NCI-H128 (cell line): ENCODE data around the gene SNX10.
A peak's percentile ranks its signal among the peaks of the same experiment; 100 is the strongest.

Experiments used
- DNase-seq: peaks from one replicate; lab custom pipeline; 2025; ENCODE audit not compliant: unreplicated experiment; lab: John Stamatoyannopoulos, UW

The SNX10 gene

DNA sequence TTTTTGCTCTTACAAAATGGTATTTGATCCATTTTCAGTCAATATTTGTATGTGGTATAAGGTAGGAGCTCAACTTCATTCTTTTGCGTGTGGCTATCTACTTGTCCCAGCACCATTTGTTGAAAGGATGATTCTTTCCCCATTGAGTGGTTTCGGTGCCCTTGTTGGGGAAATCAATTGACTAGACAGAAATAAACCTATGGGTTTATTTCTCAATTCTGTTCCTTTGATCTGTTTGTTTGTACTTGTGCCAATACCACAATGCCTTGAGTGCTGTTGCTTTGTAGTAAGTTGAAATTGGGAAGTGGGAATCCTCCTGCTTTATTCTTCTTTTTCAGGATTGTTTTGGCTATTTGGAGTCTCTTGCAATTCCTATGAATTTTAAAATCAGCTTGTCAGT is 41.0 kb downstream of the SNX10 start:
- DNase-seq = no peak

DNA sequence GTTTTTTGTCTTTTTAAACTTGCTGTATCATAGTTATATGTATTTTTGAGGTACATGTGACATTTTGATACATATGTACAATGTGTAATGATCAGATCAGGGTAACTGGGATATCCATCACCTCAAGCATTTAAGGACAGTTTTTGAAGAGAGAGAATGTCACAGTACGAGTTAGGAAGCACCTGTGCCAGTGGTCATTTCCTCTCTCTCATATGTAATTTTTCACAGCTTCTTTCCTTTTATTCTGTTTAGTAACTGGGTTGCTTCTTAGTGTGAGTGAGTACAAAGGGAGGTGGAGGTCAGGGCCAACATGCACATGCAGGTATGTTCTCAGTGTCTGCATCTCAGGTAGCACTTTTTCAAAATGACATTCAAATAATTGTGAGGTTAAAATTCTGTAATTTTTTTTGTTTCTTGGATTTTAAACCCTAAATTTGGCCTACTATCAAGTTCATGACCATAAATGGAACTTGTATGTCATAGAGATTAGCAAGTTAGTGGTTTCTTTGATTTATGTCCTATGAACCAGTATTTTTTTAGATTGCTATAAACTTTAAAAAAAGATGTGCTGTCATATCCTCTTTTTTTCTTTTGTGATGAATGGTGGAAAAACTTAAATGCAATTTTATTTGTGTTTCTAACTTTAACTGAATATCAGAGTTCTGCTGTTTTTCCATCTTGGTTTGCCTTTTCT is 42.7 kb downstream of the SNX10 start:
- DNase-seq = no peak

DNA sequence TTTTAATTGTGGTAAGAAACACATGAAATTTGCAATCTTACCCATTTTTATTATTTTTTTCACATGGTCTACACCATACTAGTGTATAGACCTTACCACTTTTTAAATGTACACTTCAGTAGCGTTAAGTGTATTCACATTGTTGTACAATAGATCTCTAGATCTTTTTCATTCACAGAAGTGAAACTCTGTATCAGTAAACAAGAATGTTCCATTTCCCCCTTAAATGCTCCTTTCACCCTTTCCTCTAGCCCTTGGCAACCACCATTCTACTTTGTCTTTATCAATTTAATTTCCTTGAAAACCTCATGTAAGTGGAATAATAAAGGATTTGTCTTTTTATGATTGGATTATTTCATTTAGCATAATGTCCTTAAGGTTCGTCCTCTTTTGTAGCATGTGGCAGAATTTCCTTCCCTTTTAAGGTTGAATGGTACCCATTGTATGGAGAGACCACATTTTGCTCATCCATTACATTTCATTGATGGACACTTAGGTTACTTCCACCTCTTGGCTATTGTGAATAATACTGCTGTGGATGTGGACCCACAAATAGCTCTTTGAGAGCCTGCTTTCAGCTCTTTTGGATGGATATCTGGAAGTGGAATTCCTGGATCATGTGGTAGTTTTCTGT is 45.7 kb downstream of the SNX10 start:
- DNase-seq = no peak

DNA sequence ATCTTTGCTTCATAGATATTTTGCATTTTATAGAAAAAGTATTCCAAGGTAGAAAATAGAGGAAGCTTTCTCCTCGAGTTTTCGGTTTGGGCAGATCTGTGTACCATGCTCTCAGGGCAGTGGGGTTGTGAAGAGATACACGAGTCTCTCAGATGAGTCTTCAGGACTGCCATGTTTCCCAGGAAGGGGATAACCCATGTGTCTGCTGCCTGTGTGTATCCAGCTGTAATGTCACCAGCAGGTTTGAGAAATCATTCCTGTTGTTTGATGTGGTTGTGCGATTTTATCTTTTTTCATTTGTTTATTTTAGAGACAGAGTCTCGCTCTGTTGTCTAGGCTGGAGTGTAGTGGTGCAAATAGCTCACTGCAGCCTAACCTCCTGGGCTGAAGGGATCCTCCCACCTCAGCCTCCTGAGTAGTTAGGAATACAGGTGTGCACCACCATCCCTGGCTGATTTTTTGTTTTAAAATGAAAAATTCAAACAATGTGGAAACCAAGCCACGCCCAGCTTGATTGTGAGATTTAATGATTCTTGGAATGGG is 48.9 kb downstream of the SNX10 start:
- no peak for DNase-seq

DNA sequence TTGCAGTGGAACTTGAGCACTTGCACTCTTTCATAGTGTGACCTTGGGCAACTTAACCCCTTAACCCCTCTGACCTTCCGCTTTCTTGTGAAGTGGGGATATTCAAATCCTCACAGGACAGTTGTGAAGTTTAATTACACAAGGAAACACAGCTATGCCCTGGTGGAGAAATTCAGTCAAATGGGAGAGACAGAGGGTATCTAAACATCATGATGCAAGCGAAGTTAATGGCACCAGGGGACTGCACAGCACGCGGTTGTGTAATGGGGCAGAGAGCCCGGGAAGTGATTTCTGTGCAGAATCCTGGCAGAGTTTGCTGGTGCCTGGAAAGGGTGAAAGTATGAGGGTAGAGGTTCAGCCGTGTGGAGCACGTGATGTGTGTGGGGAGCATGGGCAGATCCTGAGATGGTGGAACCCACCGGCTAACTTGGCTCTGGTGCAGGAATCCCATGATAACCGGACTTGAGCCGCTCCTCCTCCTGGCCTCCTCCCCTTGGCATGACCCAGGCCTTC is 51.7 kb downstream of the SNX10 start:
- no peak for DNase-seq

DNA sequence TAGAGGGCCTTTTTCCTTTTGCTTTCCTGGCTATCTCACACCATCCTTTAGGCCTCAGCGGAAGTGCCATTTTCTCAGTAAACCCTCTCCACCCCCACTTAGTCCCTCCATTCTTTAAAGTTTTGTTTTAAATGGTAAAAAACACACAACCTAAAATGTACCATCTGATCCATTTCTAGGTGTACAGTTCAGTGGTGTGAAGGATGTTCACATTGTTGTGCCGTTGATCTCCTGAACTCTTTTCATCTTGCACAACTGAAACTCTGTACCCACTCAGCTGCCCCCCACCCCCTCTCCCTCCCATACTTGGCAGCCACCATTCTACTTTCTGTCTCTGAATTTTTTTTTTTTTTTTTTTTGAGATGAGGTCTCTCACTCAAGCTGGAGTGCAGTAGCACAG is 52.2 kb downstream of the SNX10 start:
- DNase-seq = no peak

DNA sequence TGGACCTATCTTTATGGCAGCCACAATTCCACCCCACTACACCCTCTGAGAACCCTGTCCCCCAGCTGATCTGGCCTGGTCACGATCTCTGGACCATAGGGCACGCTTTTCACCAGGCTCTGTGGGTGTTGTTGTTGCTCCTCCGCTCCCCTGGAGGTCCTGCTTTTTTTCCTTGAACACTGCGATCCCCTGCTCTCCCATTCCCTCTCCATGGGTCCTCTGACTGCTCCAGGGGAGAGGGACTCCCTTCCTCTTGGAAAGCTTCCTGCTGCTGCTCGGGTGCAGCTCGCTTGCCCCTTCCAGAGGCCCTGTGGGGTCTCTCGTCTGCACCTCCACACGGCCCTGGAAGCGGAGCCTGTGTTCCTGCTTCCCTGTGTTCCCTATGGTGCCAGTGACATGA is 53.5 kb downstream of the SNX10 start:
- no peak for DNase-seq

DNA sequence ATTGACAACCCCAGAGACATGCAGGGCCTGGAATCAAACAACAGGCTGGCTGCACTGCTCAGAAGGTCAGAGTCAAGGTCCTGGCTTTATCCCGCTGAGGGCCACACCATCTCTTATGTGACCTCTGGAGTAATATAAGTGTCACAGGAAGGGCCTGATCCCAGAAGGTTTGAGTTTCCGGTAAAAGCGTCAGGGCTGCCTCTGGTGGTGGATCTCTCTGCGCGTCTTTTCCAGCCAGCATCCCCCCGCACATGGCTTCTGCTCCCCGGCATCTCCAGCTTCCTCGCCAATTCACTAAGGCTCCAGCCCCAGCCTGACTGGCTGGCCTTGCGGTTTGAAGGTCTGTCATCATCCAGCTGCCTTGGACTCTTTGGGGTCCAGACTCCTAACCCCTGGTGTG is 54.2 kb downstream of the SNX10 start:
- no peak for DNase-seq

GRCh38 chr7:26346611-26347203 is 55.0 kb downstream of the SNX10 start:
- DNase-seq = no peak

DNA sequence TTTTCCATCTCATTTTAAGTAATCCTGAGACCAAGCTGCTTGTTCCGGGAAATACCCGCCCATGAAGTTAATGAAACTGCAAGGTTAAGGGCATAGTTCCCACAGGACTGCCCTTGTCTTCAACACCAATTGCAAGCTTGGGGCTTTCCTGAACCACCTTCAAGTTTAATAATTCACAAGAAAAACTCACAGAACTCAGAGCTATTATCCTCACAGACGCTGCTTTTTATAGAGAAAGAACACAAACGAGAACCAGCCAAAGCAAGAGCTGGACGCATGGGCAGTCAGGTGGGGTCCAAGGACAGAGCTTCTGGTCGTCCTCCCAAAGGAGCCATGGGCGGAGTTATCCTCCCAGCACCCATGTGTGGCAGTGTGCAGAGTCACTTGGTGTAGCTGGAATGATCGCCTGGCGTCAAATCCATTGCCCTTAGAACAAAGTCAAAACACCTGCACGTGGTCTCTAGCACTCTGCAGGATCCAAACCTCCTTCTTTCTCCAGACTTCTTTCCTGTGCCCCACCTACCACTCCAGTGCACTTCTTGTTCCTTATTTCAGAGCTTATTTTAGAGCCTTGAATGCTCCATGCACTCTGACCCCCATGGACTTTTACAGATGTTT is 56.7 kb downstream of the SNX10 start:
- no peak for DNase-seq

GRCh38 chr7:26349005-26349915 is 57.6 kb downstream of the SNX10 start:
- peak; percentile 34 for DNase-seq

DNA sequence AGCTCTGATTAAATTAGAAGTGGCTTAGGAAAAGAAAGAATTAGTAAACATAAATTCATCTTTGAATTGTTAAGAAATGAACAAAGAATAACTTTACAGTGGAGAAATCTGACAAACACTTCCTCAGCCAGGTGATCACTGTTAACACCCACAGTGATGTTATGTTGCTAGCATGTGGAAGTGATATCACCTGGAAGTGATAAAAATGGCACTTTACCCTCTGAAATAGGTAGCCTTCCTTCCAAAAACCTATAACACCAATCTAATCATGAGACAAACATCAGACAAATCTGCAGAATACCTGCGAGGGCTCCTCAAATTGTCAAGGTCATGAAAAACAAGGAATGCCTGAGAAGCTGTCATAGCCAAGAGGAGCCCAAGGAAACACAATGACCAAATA is 59.5 kb downstream of the SNX10 start:
- DNase-seq = no peak

GRCh38 chr7:26356229-26356628 is 64.6 kb downstream of the SNX10 start:
- DNase-seq = no peak

DNA sequence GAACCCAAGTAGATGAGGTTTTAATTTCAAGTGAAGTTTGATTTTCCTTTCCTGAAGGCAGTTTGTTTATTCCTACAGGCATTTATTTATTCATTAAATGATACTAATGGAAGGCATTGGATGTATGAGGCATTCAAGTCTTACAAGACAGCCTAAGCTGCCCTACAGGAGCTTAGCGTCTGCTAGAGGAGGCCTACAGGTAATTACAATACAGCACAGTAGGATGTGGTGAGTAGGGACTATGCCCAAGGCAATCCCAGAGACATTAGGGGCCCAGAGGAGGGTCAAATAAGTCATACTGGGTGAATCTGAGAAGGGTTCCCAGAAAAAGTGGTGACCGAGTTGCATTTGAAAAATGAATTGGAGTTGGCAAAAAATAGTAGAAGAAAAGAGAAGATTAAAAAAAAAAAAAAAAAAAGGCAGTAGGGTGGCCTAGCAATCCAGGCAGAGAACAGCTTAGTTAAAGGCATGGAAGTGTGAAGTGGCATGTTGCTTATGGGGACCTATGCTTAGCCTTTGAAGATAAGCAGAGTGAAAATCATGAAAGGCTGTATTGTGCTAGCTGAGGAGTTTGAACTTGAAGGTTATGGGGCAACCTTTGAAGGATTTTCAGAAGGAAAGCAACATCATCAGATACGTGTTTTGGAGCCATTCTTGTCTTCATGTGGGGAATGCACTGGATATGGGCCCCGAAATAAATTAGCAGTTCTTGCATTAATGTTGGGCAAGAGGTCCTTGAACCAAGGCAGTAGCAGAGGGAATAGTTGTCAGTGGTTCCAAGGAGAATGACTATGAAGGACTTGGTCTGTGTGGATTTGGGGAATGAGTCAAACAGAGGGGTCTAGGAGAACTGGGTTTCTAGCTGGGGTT is 65.5 kb downstream of the SNX10 start:
- no peak for DNase-seq

GRCh38 chr7:26357799-26358151 is 66.1 kb downstream of the SNX10 start:
- DNase-seq = no peak

DNA sequence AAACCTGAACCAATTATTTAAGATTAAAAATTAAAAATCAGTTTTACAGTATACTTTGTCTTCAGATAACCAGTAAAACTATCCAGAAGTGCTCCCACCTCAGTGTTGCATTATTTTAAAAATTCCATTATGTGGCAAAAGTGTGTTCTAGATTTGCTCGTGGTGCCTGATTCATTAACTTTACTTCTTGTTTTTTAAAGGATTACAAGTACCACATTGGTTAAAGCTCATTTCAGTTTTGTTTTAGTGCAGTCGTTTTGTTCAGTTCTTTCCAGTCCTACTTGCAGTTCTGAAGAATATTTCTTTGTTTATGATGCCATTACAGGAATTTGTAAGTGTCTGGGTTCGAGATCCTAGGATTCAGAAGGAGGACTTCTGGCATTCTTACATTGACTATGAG is 69.0 kb downstream of the SNX10 start:
- DNase-seq = no peak

GRCh38 chr7:26361637-26362036 is 70.0 kb downstream of the SNX10 start:
- no peak for DNase-seq

DNA sequence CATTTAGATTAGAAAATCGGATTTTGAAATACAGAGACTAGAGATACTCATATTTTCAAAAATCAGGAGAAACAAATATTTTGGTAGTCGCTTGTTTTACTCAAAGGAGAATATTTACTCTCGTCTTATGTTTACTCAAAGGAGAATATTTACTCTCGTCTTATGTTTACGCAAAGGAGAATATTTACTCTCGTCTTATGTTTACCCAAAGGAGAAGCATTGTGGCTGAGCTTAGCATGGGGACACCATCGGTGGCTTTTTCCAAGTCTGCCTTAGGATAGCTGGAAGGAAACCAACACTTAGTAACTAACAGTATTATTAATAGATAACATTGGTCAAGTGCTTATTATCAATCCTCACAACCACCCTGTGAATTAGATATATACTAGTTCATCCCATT is 71.8 kb downstream of the SNX10 start:
- no peak for DNase-seq

- peak; percentile 41 for DNase-seq
Observed at GRCh38 chr7:26365077-26365900, 73.6 kb downstream of the SNX10 start.
